ENCODE data around the gene ECI2. TPM values are rescaled to one million over a fixed set of nuclear protein-coding genes. Genes with fewer than 3 reads are reported as not detected.

Gene ECI2
- total RNA-seq, 1 experiment from 2014 or later: 143 TPM

DNA sequence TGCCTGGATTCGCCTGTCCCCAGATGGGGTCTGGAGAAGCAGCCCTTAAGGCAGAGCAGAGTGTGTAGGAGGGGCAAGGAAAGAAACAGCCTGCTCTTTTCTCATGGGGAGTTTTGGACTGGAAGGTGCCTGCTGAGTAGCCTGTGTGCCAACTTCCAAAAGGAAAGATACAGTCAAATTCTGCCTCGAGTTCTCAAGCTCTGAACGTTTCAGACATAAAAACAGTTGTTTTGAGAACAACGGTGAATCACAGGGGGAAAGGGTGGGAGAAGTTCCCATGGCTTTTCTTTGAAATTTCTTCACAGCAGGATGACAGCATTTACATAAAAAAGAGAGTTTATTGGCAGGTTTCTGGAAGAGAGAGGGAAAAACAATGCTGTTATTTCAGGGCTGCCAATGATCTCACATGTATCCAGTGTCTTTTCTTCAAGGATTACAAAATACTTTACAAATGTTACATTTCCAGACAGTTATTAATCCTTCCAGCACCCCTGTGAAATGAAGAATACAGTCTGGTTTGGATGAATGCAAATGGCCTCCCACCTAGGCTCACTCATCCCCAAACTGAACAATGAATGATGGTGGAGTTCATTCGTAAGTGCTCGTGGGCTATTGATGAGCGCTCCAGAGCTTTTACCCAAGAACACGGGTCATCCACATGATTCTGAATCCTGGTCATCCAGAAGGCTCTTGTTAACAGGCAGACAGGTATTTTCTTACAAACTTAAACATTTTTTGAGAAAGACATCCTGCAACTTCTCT is 33.8 kb upstream of the ECI2 start:
- DNase-seq (no peak), ATAC-seq (no peak)
- Histone ChIP-seq H3K9ac (ENCODE audit: low read length) (no peak overlapping the region), H3K79me2 (ENCODE audit: low read length) (no peaks in the 10 kb centered on the region), H3K9me3 (ENCODE audit: low read length) (no peaks in the 10 kb centered on the region), H3K36me3 (ENCODE audit: low read depth, low read length) (no peaks in the 10 kb centered on the region), H3K27ac (ENCODE audit: low read length) (no peak overlapping the region), H3F3A (ENCODE audit: low read length, unreplicated experiment) (no peaks in the 10 kb centered on the region), H3K9me2 (replicated peaks; ENCODE audit: low read length) (no peaks in the 10 kb centered on the region), H4K20me1 (ENCODE audit: low read length) (no peaks in the 10 kb centered on the region), H3K27me3 (ENCODE audit: low read length) (no peaks in the 10 kb centered on the region), H3K4me2 (ENCODE audit: low read length) (no peak overlapping the region), H3K4me1 (ENCODE audit: insufficient read depth, low read length) (peaks cover 10% of the 10 kb centered on the region; the same call in 1 of the 2 replicates), H3K4me3 (ENCODE audit: low read length) (no peak overlapping the region), H2AFZ (ENCODE audit: low read length) (no peak overlapping the region)
- POLR2A ChIA-PET (ENCODE audit: unreplicated experiment): no interaction called here
- intact Hi-C loops (cut with micrococcal nuclease): no loop called here
- CTCF ChIA-PET: no interaction called here
- TF ChIP-seq, protein P1, sequence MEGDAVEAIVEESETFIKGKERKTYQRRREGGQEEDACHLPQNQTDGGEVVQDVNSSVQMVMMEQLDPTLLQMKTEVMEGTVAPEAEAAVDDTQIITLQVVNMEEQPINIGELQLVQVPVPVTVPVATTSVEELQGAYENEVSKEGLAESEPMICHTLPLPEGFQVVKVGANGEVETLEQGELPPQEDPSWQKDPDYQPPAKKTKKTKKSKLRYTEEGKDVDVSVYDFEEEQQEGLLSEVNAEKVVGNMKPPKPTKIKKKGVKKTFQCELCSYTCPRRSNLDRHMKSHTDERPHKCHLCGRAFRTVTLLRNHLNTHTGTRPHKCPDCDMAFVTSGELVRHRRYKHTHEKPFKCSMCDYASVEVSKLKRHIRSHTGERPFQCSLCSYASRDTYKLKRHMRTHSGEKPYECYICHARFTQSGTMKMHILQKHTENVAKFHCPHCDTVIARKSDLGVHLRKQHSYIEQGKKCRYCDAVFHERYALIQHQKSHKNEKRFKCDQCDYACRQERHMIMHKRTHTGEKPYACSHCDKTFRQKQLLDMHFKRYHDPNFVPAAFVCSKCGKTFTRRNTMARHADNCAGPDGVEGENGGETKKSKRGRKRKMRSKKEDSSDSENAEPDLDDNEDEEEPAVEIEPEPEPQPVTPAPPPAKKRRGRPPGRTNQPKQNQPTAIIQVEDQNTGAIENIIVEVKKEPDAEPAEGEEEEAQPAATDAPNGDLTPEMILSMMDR (conservative IDR thresholded peaks at IDR 0.05; ENCODE audit: low read depth, low read length): no peak
- TF ChIP-seq EZH2 (IDR thresholded peaks at IDR 0.05; ENCODE audit: low read length, unreplicated experiment) (no peak), EZH2phosphoT487 (IDR thresholded peaks at IDR 0.05; ENCODE audit: borderline replicate concordance, low read length) (no peak)
- BruUV-seq (replicated peaks): no TSS peak

DNA sequence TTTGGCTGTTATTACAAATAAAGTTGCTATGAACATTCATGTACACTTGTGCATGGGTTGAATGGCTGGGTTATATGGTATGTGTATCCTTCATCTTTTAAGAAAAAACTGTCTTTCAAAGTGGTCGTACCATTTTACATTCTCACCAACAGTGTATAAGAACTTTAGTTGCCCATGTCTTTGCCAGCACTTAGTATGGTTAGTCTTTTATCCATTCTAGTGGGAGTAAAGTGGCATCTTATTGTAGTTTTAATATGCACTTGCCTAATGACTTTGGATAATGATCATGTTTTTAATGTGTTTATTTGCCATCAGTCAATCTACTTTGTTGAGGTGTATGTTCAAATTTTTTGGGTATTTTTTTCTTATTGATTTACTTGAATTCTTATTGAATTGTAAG is 32.5 kb upstream of the ECI2 start:
- intact Hi-C loops (cut with micrococcal nuclease): no loop called here
- Histone ChIP-seq H3K9me3 (ENCODE audit: low read length) (no peaks in the 10 kb centered on the region), H3K27me3 (ENCODE audit: low read length) (no peaks in the 10 kb centered on the region), H3K36me3 (ENCODE audit: low read depth, low read length) (no peaks in the 10 kb centered on the region), H3K9ac (ENCODE audit: low read length) (no peak overlapping the region), H2AFZ (ENCODE audit: low read length) (no peak overlapping the region), H3K4me2 (ENCODE audit: low read length) (no peak overlapping the region), H4K20me1 (ENCODE audit: low read length) (no peaks in the 10 kb centered on the region), H3K4me3 (ENCODE audit: low read length) (no peak overlapping the region), H3K27ac (ENCODE audit: low read length) (no peak overlapping the region), H3F3A (ENCODE audit: low read length, unreplicated experiment) (no peaks in the 10 kb centered on the region), H3K79me2 (ENCODE audit: low read length) (no peaks in the 10 kb centered on the region), H3K4me1 (ENCODE audit: insufficient read depth, low read length) (no peaks in the 10 kb centered on the region), H3K9me2 (replicated peaks; ENCODE audit: low read length) (no peaks in the 10 kb centered on the region)
- CTCF ChIA-PET: no interaction called here
- POLR2A ChIA-PET (ENCODE audit: unreplicated experiment): no interaction called here
- BruUV-seq (replicated peaks): no TSS peak
- DNase-seq (no peak), ATAC-seq (no peak)
- TF ChIP-seq, protein P1 (conservative IDR thresholded peaks at IDR 0.05; ENCODE audit: low read depth, low read length): no peak
- TF ChIP-seq EZH2 (IDR thresholded peaks at IDR 0.05; ENCODE audit: low read length, unreplicated experiment) (no peak), EZH2phosphoT487 (IDR thresholded peaks at IDR 0.05; ENCODE audit: borderline replicate concordance, low read length) (no peak)

DNA sequence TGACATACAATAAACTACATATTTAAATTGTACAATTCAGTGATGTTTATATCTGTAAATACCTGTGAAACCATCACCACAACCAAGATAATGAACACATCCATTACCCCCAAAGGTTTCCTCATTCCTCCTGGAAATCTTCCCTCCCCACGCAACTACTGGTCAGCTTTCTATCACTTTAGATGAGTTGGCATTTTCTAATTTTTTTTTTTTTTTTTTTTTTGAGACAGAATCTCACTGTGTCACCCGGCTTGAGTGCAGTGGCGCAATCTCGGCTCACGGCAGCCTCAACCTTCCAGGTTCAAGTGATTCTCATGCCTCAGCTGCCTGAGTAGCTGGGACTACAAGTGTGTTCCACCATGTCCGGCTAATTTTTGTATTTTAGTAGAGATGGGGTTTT is 31.7 kb upstream of the ECI2 start:
- no peak overlapping the region for H2AFZ ChIP-seq (ENCODE audit: low read length)
- no peaks in the 10 kb centered on the region for H3K79me2 ChIP-seq (ENCODE audit: low read length)
- no peak overlapping the region for H3K4me3 ChIP-seq (ENCODE audit: low read length)
- no peak overlapping the region for H3K9ac ChIP-seq (ENCODE audit: low read length)
- no peaks in the 10 kb centered on the region for H3K9me3 ChIP-seq (ENCODE audit: low read length)
- H3K4me1 ChIP-seq (ENCODE audit: insufficient read depth, low read length): no peaks in the 10 kb centered on the region
- DNase-seq: no peak
- TF ChIP-seq, protein P1 (conservative IDR thresholded peaks at IDR 0.05; ENCODE audit: low read depth, low read length): no peak
- no peak for TF ChIP-seq EZH2phosphoT487 (IDR thresholded peaks at IDR 0.05; ENCODE audit: borderline replicate concordance, low read length)
- TF ChIP-seq EZH2 (IDR thresholded peaks at IDR 0.05; ENCODE audit: low read length, unreplicated experiment): no peak
- intact Hi-C loops (cut with micrococcal nuclease): no loop called here
- POLR2A ChIA-PET (ENCODE audit: unreplicated experiment): no interaction called here
- H3K27ac ChIP-seq (ENCODE audit: low read length): no peak overlapping the region
- no peak overlapping the region for H3K4me2 ChIP-seq (ENCODE audit: low read length)
- H4K20me1 ChIP-seq (ENCODE audit: low read length): no peaks in the 10 kb centered on the region
- no TSS peak for BruUV-seq (replicated peaks)
- H3F3A ChIP-seq (ENCODE audit: low read length, unreplicated experiment): no peaks in the 10 kb centered on the region
- ATAC-seq: no peak
- H3K9me2 ChIP-seq (replicated peaks; ENCODE audit: low read length): no peaks in the 10 kb centered on the region
- H3K27me3 ChIP-seq (ENCODE audit: low read length): no peaks in the 10 kb centered on the region
- H3K36me3 ChIP-seq (ENCODE audit: low read depth, low read length): no peaks in the 10 kb centered on the region
- CTCF ChIA-PET: no interaction called here
